ENCODE results near the gene MRPL48.

MRPL48 gene

GRCh38 chr11:73894725-73895335 is 107.2 kb downstream of the MRPL48 start:
- peak; percentile 51 for DNase-seq

GRCh38 chr11:73902303-73902702 is 114.6 kb downstream of the MRPL48 start:
- DNase-seq, result no peak

- peak; percentile 28 for DNase-seq
Measured at GRCh38 chr11:73907191-73907590, 119.5 kb downstream of the MRPL48 start.

- no peak for DNase-seq
Measured at GRCh38 chr11:73912026-73912425, 124.4 kb downstream of the MRPL48 start.

- DNase-seq, result no peak
Measured at GRCh38 chr11:73913472-73913871, 125.8 kb downstream of the MRPL48 start.

GRCh38 chr11:73914284-73914683 is 126.6 kb downstream of the MRPL48 start:
- DNase-seq, result no peak
